ENCODE results near the gene TRPT1. TPM values are rescaled to one million over a fixed set of nuclear protein-coding genes. Genes with fewer than 3 reads are reported as not detected.
A peak's percentile ranks its signal among the peaks of the same experiment; 100 is the strongest.

The TRPT1 gene
- polyA plus RNA-seq, 4 donors: 46.5 to 115 (median 68.0) TPM

DNA sequence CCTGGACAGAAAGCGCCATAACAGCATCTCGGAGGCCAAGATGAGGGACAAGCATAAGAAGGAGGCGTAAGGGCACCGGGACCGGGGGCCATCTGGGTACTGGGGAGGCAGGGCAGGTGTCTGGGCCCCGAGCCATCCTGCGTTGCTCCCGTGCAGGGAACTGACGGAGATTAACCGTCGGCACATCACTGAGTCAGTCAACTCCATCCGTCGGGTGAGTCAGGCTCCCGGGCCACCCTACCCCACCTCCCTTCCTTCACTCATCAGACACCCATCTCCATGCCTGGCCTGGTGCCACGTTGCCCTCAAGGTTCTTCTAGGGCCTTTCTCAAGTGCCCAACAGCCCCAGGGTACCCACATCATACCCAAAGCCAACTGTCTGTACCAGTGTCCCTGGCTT is 40.4 kb upstream of the TRPT1 start:
- peaks cover 22 to 79% (median 38%) of the 10 kb centered on the region in 3 donors for H3K36me3 ChIP-seq (ENCODE audit: control insufficient read depth in 3 of 3, insufficient read depth in 2 of 3, low read depth in 1 of 3, low read length in 3 of 3)
- WGBS, 3 donors: 71 to 83% (median 76%) methylated on average over 15 of the region's 15 CpGs
- FAIRE-seq (no peak), DNase-seq (no peak)
- H3K4me3 ChIP-seq (ENCODE audit: low read depth in 1 of 3, low read length in 3 of 3): no peak overlapping the region
- H3K4me1 ChIP-seq (ENCODE audit: control insufficient read depth in 3 of 3, insufficient read depth in 2 of 3, low read depth in 1 of 3, low read length in 2 of 3): peaks cover 0 to 16% (median 2%) of the 10 kb centered on the region in 3 donors
- H3K27ac ChIP-seq (ENCODE audit: low read depth in 1 of 3, low read length in 2 of 3): peak overlapping the region in 1 of 3 donors; percentile 25
- no peaks in the 10 kb centered on the region for H3K9me3 ChIP-seq (ENCODE audit: control insufficient read depth in 2 of 2, insufficient read depth in 1 of 2, low read depth in 1 of 2, low read length in 1 of 2)
- H3K27me3 ChIP-seq (ENCODE audit: control insufficient read depth in 3 of 3, insufficient read depth in 3 of 3, low read length in 3 of 3): no peaks in the 10 kb centered on the region

DNA sequence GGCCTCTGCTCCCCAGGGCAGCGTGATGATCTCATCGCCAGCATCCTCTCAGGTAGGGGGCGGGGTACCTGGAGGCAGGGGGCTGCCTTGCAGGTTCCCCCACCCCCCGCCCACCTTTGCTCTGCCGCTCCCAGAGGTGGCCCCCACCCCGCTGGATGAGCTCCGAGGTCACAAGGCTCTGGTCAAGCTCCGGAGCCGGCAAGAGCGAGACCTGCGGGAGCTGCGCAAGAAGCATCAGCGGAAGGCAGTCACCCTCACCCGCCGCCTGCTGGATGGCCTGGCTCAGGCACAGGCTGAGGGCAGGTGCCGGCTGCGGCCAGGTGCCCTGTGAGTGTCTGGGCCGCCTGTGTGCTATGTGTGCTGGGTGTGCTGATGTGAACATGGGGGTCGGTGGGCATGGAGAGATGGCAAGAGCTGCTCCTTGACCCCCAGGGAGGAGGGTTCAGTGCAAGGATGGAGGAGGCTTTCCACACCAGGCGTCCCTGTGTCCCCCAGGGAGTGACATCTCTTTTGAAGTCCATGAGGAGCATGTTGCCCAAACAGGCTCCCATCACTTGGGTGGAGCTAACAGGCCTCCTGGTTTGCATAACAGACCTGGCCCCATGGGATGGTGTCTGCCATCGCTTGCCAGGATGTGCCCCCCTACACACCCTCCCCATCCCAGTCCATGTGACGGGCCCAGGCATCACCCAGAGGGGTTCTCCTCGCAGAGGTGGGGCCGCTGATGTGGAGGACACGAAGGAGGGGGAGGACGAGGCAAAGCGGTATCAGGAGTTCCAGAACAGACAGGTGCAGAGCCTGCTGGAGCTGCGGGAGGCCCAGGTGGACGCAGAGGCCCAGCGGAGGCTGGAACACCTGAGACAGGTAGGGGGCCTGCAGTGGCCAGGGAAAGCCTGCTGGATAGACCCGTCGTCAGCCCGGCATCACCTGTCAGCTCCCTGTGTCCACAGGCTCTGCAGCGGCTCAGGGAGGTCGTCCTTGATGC is 39.5 kb upstream of the TRPT1 start:
- Histone ChIP-seq H3K4me1 (ENCODE audit: control insufficient read depth in 3 of 3, insufficient read depth in 2 of 3, low read depth in 1 of 3, low read length in 2 of 3) (peaks cover 0 to 16% (median 2%) of the 10 kb centered on the region in 3 donors), H3K27ac (ENCODE audit: low read depth in 1 of 3, low read length in 2 of 3) (no peak overlapping the region), H3K36me3 (ENCODE audit: control insufficient read depth in 3 of 3, insufficient read depth in 2 of 3, low read depth in 1 of 3, low read length in 3 of 3) (peaks cover 26 to 86% (median 41%) of the 10 kb centered on the region in 3 donors), H3K9me3 (ENCODE audit: control insufficient read depth in 2 of 2, insufficient read depth in 1 of 2, low read depth in 1 of 2, low read length in 1 of 2) (no peaks in the 10 kb centered on the region), H3K27me3 (ENCODE audit: control insufficient read depth in 3 of 3, insufficient read depth in 3 of 3, low read length in 3 of 3) (no peaks in the 10 kb centered on the region), H3K4me3 (ENCODE audit: low read depth in 1 of 3, low read length in 3 of 3) (no peak overlapping the region)
- no peak for FAIRE-seq
- DNase-seq: no peak
- 86 to 90% (median 88%) methylated on average over 34 to 35 of the region's 35 CpGs for WGBS, 3 donors

DNA sequence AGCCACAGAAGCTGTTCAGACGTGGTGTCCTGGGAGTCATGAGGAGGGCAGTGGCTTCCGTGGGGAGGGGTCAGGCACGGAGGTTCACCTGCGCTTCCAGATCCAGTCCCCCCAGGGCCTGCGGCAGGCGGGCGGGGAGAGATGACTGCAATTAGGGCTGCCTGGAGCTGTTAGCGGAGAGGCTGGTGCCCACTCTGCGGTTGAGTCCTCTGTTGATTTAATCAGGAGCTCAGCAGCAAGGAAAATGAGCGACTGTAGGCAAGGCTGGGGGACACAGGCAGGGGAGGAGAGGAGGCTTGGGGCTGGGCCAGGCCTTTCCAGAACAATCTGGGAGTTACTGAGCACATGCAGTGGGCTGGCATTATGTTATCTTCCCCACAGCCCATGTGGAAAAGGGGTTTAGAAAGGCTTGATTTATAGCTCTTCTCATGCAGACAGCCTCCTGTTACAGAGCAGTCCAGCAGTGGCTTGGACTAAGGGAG is 38.4 kb upstream of the TRPT1 start:
- Histone ChIP-seq H3K4me1 (ENCODE audit: control insufficient read depth in 3 of 3, insufficient read depth in 2 of 3, low read depth in 1 of 3, low read length in 2 of 3) (peaks cover 0 to 16% (median 2%) of the 10 kb centered on the region in 3 donors), H3K27me3 (ENCODE audit: control insufficient read depth in 3 of 3, insufficient read depth in 3 of 3, low read length in 3 of 3) (no peaks in the 10 kb centered on the region), H3K27ac (ENCODE audit: low read depth in 1 of 3, low read length in 2 of 3) (no peak overlapping the region), H3K9me3 (ENCODE audit: control insufficient read depth in 2 of 2, insufficient read depth in 1 of 2, low read depth in 1 of 2, low read length in 1 of 2) (no peaks in the 10 kb centered on the region), H3K36me3 (ENCODE audit: control insufficient read depth in 3 of 3, insufficient read depth in 2 of 3, low read depth in 1 of 3, low read length in 3 of 3) (peaks cover 26 to 97% (median 50%) of the 10 kb centered on the region in 3 donors), H3K4me3 (ENCODE audit: low read depth in 1 of 3, low read length in 3 of 3) (no peak overlapping the region)
- DNase-seq: no peak
- WGBS, 3 donors: 79 to 89% (median 87%) methylated on average over 10 of the region's 10 CpGs
- no peak for FAIRE-seq

DNA sequence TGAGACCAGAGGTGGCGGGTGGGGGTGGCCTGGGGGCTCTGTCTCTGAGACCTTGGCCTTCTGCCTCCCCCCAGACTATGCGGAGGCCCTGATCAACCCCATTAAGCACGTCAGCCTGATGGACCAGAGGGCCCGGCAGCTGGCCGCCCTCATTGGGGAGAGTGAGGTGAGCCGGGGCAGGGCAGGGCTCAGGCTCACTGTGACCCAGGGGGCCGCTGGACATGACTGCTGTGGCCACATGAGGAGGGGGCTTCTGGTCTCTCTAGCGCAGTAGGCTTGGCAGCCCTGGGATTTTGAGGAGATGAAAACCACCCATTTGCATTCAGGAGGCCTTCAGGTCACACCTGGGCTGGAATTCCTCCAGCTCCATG is 37.9 kb upstream of the TRPT1 start:
- no peak for FAIRE-seq
- Histone ChIP-seq H3K27me3 (ENCODE audit: control insufficient read depth in 3 of 3, insufficient read depth in 3 of 3, low read length in 3 of 3) (no peaks in the 10 kb centered on the region), H3K4me3 (ENCODE audit: low read depth in 1 of 3, low read length in 3 of 3) (no peak overlapping the region), H3K27ac (ENCODE audit: low read depth in 1 of 3, low read length in 2 of 3) (no peak overlapping the region), H3K36me3 (ENCODE audit: control insufficient read depth in 3 of 3, insufficient read depth in 2 of 3, low read depth in 1 of 3, low read length in 3 of 3) (peaks cover 27 to 98% (median 55%) of the 10 kb centered on the region in 3 donors), H3K4me1 (ENCODE audit: control insufficient read depth in 3 of 3, insufficient read depth in 2 of 3, low read depth in 1 of 3, low read length in 2 of 3) (peaks cover 0 to 13% (median 2%) of the 10 kb centered on the region in 3 donors), H3K9me3 (ENCODE audit: control insufficient read depth in 2 of 2, insufficient read depth in 1 of 2, low read depth in 1 of 2, low read length in 1 of 2) (no peaks in the 10 kb centered on the region)
- WGBS, 3 donors: 88 to 91% (median 89%) methylated on average over 7 to 8 of the region's 8 CpGs
- DNase-seq: no peak

DNA sequence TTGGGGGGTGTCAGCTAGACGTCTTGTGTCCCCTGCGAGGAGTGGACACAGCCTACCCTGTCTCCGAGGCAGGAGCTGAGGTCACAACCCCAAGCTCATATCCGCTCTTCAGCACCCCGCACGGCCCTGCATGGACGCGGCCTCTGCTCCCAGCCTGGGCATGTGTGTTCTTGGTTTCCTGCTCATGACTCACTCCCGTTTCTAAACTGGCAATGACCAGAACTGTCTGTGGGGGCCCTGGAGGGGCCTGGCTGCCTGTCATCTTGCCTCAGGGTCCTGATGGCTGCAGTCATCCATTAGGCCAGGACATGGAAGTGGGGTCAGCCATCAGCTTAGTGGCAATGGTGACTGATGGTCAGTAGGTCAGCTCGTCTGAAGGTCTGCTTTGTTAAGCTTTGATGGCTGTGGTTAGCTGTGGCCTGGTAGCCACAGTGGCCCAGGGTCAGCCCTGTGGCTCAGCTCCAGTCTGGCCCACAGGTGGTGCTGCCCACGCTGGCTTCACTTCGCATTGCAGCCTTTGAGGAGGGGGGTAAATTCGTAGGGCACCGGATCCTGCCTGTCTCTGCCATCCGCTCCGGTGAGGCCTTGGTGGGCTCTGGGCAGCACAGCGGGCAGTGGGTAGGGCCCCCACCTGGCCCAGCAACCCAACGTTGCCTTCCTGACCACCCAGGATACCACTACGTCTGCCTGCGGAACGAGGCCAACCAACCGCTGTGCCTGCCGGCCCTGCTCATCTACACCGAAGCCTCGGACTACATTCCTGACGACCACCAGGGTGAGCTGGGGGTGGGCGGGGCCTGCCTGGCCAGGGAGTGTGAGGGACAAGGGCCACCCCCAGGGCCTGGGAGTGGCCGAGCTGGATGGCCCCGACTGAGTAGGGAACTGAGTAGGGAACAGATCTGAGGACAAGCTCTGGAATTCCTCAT is 37.3 kb upstream of the TRPT1 start:
- peaks cover 29 to 98% (median 59%) of the 10 kb centered on the region in 3 donors for H3K36me3 ChIP-seq (ENCODE audit: control insufficient read depth in 3 of 3, insufficient read depth in 2 of 3, low read depth in 1 of 3, low read length in 3 of 3)
- no peaks in the 10 kb centered on the region for H3K9me3 ChIP-seq (ENCODE audit: control insufficient read depth in 2 of 2, insufficient read depth in 1 of 2, low read depth in 1 of 2, low read length in 1 of 2)
- peaks cover 0 to 7% (median 2%) of the 10 kb centered on the region in 3 donors for H3K4me1 ChIP-seq (ENCODE audit: control insufficient read depth in 3 of 3, insufficient read depth in 2 of 3, low read depth in 1 of 3, low read length in 2 of 3)
- no peaks in the 10 kb centered on the region for H3K27me3 ChIP-seq (ENCODE audit: control insufficient read depth in 3 of 3, insufficient read depth in 3 of 3, low read length in 3 of 3)
- no peak overlapping the region for H3K4me3 ChIP-seq (ENCODE audit: low read depth in 1 of 3, low read length in 3 of 3)
- WGBS, 3 donors: 84 to 86% (median 86%) methylated on average over 29 of the region's 29 CpGs
- DNase-seq (no peak), FAIRE-seq (no peak)
- no peak overlapping the region for H3K27ac ChIP-seq (ENCODE audit: low read depth in 1 of 3, low read length in 2 of 3)

DNA sequence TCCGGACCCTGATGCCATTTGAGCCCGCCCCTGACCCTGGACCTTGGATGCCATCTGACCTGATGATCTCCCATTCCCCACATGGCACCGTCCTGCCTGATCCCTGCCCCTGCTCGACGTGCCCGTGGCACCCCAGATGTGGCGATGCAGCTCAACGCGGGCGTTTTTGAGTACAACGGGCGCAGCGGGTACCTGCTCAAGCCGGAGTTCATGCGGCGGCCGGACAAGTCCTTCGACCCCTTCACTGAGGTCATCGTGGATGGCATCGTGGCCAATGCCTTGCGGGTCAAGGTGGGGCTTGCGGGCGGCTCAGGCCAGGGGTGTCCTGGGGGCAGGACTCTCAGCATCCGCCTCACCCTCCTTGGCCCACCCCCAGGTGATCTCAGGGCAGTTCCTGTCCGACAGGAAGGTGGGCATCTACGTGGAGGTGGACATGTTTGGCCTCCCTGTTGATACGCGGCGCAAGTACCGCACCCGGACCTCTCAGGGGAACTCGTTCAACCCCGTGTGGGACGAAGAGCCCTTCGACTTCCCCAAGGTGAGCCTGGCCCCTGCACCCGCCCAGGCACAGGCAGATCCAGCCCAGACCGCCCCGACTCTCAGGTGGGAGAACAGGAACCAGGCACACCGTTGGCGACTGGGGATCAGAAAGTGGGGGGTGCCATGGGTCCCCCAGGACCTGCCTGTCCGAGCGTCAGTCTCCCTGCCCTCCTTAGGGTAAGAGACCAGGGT is 36.5 kb upstream of the TRPT1 start:
- Histone ChIP-seq H3K36me3 (ENCODE audit: control insufficient read depth in 3 of 3, insufficient read depth in 2 of 3, low read depth in 1 of 3, low read length in 3 of 3) (peaks cover 29 to 98% (median 64%) of the 10 kb centered on the region in 3 donors), H3K9me3 (ENCODE audit: control insufficient read depth in 2 of 2, insufficient read depth in 1 of 2, low read depth in 1 of 2, low read length in 1 of 2) (no peaks in the 10 kb centered on the region), H3K4me3 (ENCODE audit: low read depth in 1 of 3, low read length in 3 of 3) (no peak overlapping the region), H3K27me3 (ENCODE audit: control insufficient read depth in 3 of 3, insufficient read depth in 3 of 3, low read length in 3 of 3) (no peaks in the 10 kb centered on the region), H3K27ac (ENCODE audit: low read depth in 1 of 3, low read length in 2 of 3) (no peak overlapping the region), H3K4me1 (ENCODE audit: control insufficient read depth in 3 of 3, insufficient read depth in 2 of 3, low read depth in 1 of 3, low read length in 2 of 3) (no peaks in the 10 kb centered on the region)
- WGBS, 3 donors: 90 to 93% (median 92%) methylated on average over 42 of the region's 42 CpGs
- FAIRE-seq (no peak), DNase-seq (no peak)

DNA sequence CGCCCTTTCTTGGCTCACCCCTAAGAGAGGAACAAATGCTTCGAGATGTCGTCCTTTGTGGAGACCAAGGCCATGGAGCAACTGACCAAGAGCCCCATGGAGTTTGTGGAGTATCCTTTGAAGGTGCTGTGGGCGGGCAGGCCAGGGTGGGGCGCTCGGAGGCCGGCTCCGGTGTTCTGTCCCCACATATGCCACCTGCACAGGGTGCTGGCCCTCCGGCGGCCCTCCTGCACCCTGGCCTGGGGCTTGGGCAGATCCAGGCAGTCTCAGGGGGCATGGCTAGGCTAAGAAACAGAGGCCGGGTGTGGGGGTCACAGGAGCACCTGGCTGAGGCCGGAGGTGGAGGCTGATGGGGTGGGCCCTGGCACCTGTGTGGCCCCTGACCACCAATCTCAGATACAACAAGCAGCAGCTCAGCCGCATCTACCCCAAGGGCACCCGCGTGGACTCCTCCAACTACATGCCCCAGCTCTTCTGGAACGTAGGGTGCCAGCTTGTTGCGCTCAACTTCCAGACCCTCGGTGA is 35.6 kb upstream of the TRPT1 start:
- WGBS, 3 donors: 89 to 94% (median 92%) methylated on average over 17 to 18 of the region's 18 CpGs
- H3K4me3 ChIP-seq (ENCODE audit: low read depth in 1 of 3, low read length in 3 of 3): no peak overlapping the region
- peaks cover 29 to 97% (median 68%) of the 10 kb centered on the region in 3 donors for H3K36me3 ChIP-seq (ENCODE audit: control insufficient read depth in 3 of 3, insufficient read depth in 2 of 3, low read depth in 1 of 3, low read length in 3 of 3)
- FAIRE-seq (no peak), DNase-seq (no peak)
- H3K9me3 ChIP-seq (ENCODE audit: control insufficient read depth in 2 of 2, insufficient read depth in 1 of 2, low read depth in 1 of 2, low read length in 1 of 2): no peaks in the 10 kb centered on the region
- no peak overlapping the region for H3K27ac ChIP-seq (ENCODE audit: low read depth in 1 of 3, low read length in 2 of 3)
- no peaks in the 10 kb centered on the region for H3K4me1 ChIP-seq (ENCODE audit: control insufficient read depth in 3 of 3, insufficient read depth in 2 of 3, low read depth in 1 of 3, low read length in 2 of 3)
- no peaks in the 10 kb centered on the region for H3K27me3 ChIP-seq (ENCODE audit: control insufficient read depth in 3 of 3, insufficient read depth in 3 of 3, low read length in 3 of 3)

Measured in small intestine (tissue), 7 donors.